Nucleus accumbens (tissue), 56 donors: ENCODE results near the gene CNEP1R1.

Experiments used
- DNase-seq, 56 donors: peaks; one replicate each; lab custom pipeline; 2025; lab: John Stamatoyannopoulos, UW

The CNEP1R1 gene

DNA sequence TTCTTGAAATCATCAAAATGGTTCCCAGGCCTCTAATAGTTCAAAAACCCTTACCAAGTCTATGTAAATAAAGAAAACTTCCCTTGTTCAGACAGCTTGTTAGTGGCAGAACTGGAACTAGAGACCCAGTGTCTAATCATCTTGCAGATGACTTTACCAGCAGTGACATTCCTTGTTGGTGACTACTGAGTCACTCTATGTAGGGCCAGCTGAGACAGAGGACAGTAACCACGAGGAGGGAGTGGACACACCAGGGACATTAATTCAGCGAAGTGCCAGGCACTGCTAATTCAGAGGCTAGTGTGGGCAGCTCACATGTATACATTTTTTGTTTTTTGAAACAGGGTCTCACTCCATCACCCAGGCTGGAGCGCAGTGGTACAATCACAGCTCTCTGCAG, 34.6 kb downstream of the CNEP1R1 start:
- no peak for DNase-seq

GRCh38 chr16:50061326-50061725, 36.3 kb downstream of the CNEP1R1 start:
- DNase-seq = no peak

GRCh38 chr16:50065241-50065623, 40.2 kb downstream of the CNEP1R1 start:
- DNase-seq = no peak

DNA sequence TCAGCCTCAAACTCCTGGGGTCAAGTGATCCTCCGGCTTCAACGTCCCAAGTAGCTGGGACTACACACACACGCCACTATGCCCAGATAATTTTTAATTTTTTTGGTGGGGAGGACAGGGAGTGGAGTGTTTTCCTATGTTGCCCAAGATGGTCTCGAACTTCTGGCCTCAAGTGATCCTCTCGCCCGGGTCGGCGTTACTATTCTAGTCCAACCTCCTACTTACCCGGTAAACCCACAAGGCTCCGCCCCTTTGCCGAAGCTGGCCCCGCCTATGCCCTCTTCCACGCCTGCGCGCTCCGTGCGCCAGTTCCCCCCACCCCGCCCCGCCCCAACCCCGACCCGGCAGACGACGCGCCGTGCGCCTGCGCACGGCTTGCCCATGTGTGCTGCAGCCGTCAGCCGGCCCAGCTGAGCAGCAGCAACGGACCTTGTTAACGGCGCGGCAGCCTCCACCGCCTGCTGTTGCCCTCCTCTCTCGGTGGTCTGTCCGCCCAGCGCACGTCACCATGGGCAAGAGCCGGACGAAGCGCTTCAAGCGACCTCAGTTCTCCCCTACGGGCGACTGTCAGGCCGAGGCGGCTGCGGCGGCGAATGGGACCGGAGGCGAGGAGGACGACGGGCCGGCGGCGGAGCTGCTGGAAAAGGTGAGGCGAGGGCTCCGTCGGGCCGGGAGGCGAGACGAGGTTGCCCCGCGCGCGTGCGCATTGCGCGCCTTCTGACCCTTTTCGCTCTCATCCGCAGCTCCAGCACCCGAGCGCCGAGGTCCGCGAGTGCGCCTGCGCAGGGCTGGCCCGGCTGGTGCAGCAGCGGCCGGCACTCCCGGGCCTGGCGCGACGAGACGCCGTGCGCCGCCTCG, 40.8 kb downstream of the CNEP1R1 start, which contains the start of gene HEATR3:
Gene HEATR3 (plus strand): TSS at position 347 of the 858 bp plus-strand sequence. CDS start 162 bp downstream, at position 509.
- DNase-seq = peak in 55 of 56 donors; percentile 58 to 95 (median 89)

- DNase-seq = peak in 4 of 56 donors; percentile 35 to 60 (median 50)
Observed at GRCh38 chr16:50066482-50067289, 41.7 kb downstream of the CNEP1R1 start.

DNA sequence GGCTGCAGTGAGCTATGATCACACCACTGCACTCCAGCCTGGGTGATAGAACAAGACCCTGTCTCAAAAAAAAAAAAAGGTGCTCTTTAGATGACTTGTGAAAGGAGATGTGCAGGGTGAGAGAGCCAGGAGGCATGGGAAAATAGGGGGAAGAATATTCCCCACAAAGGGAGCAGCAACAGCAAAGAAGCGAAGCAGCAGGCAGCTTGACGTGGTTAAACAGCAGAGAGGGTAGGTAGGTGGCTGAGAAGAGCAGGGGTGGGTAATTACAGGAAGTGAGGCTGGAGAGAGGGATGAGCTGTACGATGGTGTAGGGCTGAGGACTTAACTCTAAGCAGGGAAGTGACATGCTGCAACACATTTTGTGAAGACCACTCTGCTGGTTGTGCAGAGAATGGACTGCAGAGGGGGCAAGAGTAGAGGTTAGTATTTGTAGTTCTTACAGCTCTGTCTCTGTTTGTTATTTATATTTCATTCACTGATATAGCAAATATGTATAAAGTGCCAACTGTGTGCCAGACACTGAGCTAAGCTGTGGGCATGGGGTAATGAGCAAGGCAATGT, 42.3 kb downstream of the CNEP1R1 start:
- DNase-seq = peak in 9 of 56 donors; percentile 1 to 33 (median 13)

- DNase-seq = no peak
Observed at GRCh38 chr16:50068550-50068949, 43.5 kb downstream of the CNEP1R1 start.

GRCh38 chr16:50069060-50069459, 44.0 kb downstream of the CNEP1R1 start:
- no peak for DNase-seq

- DNase-seq = no peak
Observed at GRCh38 chr16:50071075-50071671, 46.1 kb downstream of the CNEP1R1 start.

DNA sequence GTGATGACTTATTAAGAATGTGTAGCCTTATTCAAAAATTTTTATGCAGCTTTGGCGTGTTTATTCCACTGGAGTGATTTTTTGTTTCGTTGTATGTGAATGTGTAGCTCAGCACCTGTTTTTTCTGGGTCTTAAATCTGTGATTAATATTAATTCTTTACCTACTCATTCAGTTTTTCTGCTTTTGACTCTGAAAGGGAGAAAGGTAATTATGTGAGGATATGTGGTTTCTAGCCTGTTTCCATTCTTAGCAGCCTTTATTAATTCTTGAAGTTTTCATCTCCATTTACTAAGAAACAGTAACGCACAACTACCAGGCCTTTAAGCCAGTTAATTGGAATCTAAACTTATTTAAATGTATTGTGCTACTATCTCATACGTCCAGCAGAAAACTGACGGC, 47.7 kb downstream of the CNEP1R1 start:
- DNase-seq = no peak

DNA sequence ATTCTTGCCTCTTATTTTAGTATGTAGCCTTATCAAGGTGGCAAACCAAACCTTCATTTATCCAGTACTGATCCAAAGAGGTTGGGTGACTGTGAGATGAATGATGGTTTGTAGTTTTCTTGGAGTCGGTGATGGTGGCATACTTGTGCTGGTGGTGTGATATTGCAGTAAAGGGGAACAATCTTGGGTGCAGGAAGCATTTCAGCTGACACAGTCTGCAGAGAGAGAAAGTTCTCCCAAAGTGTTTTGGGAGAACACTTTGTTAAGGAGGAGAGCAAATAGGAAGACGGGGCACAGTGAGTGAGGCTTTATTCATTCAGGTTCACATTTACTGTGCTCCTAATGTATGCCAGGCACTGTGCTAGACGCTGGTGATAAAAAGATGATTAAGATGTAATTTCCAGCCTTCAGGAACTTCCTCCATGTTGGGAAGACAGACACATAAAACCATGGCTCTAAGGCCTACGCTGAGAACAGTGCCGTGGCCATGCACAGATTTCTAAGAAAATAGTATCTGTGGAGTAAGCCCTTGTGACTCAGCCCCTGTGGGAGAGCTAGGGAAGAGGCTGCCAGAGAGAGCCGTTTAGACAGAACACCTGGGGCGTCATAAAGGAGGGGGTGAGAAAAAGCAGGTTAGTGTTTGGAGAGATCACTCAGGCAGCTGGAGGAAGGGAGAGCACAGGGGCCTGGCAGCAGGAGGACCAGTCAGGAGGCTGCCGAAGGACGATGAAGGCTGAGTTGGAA, 54.5 kb downstream of the CNEP1R1 start:
- peak in 17 of 56 donors; percentile 9 to 72 (median 32) for DNase-seq

DNA sequence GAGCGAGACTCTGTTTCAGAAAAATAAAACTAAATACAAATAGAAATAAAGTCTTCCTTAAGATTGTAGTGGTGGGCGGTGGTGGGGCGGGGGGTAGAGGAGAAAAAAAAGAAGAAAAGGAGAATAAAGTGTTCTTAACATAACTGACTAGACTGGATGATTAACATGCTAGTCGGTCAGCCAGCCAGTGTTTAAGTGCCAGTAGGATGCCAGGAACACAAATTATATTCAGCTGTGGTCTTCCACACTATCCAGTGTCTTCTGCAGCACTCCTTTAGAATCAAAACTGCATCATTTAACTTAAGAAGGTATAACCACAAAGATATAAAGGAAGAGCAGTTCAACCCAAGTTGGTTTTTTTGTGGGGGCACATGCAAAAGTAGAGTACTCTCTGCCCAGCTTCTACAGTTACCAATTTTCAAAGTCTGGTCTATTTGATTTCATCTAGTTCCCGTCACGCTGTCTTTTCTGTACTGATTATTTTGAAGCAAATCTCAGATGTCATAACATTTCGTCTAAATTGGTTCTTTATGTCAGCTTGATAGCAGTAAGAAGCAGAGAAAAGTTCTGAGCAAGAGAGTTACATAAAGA, 56.5 kb downstream of the CNEP1R1 start:
- no peak for DNase-seq

- DNase-seq = no peak
Observed at GRCh38 chr16:50083996-50084395, 59.0 kb downstream of the CNEP1R1 start.

DNA sequence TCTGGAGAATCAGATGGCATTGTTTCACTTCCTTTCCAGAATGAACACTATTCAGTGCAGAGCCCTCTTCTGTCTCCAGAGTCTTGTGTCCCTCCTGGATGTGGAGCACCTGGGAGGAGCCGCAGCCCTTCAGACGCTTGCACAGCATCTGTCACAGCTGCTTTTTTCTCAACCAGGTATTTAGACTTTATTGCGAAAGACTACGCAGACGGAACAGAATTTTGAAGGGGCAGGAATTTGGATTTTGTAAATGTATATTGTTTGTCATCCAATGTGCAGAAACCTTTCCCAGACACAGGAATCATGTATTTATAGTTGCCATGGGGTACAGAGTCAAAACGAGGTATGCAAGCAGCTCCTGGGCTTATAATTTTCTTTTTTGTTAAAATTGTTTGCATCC, 61.2 kb downstream of the CNEP1R1 start:
- no peak for DNase-seq
